ENCODE measurements around the gene OR51I1. TPM values are rescaled to one million over a fixed set of nuclear protein-coding genes. Genes with fewer than 3 reads are reported as not detected.

OR51I1 gene
- total RNA-seq, 1 experiment from 2014 or later = not detected

DNA sequence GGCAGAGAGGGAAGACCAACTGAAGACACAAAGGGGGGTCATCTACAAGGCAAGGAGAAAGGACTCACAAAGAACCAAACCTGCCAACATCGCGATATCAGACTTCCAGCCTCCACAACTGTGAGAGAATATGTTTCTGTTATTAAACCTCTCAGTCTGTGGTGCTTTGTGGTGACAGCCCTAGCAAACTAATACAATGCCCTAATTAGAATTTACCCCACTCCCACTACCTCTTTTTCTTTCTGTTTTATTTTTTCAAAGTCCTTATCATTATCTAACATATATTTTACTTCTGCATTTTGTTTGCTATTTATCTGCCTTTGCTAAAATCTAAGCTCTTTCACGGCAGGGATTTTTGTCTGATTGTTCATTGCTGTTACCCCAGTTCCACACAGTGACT is 44.7 kb upstream of the OR51I1 start:
- ChIA-PET POLR2A (interaction anchor here (0.5 kb wide), 1 partner anchor 324 kb away, joined by 3 read pairs; no protein-coding TSS in a partner anchor), CTCF (interaction anchor here (1.0 kb wide), 1 partner anchor 10 kb away, joined by 4 read pairs; no protein-coding TSS in a partner anchor)
- Mint-ChIP-seq H3K9me3 (no peaks in the 10 kb centered on the region), H3K27me3 (ENCODE audit: low read depth) (no peaks in the 10 kb centered on the region; the same call in 1 of the 2 replicates), H3K4me1 (no peaks in the 10 kb centered on the region), H3K27ac (no peak overlapping the region), H3K36me3 (no peaks in the 10 kb centered on the region), H3K4me3 (no peak overlapping the region)
- ATAC-seq = no peak
- no peak for DNase-seq (ENCODE audit: low spot score)
- TF ChIP-seq RORB (CRISPR knock-in tag; IDR thresholded peaks at IDR 0.05) = no peak
- TF ChIP-seq, protein P1, sequence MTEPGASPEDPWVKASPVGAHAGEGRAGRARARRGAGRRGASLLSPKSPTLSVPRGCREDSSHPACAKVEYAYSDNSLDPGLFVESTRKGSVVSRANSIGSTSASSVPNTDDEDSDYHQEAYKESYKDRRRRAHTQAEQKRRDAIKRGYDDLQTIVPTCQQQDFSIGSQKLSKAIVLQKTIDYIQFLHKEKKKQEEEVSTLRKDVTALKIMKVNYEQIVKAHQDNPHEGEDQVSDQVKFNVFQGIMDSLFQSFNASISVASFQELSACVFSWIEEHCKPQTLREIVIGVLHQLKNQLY (CRISPR knock-in tag; IDR thresholded peaks at IDR 0.05) = no peak
- TF ChIP-seq, protein P2, sequence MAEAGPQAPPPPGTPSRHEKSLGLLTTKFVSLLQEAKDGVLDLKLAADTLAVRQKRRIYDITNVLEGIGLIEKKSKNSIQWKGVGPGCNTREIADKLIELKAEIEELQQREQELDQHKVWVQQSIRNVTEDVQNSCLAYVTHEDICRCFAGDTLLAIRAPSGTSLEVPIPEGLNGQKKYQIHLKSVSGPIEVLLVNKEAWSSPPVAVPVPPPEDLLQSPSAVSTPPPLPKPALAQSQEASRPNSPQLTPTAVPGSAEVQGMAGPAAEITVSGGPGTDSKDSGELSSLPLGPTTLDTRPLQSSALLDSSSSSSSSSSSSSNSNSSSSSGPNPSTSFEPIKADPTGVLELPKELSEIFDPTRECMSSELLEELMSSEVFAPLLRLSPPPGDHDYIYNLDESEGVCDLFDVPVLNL (CRISPR knock-in tag; IDR thresholded peaks at IDR 0.05; ENCODE audit: borderline replicate concordance, low read depth) = no peak
- TF ChIP-seq ZNF396 (CRISPR knock-in tag; IDR thresholded peaks at IDR 0.05; ENCODE audit: borderline replicate concordance) = no peak
- no peak for TF ChIP-seq TEAD1 (CRISPR knock-in tag; IDR thresholded peaks at IDR 0.05)
- no peak for TF ChIP-seq NR3C1 (CRISPR knock-in tag; conservative IDR thresholded peaks at IDR 0.05; ENCODE audit: low read depth)
- TF ChIP-seq NFE2L1 (CRISPR knock-in tag; IDR thresholded peaks at IDR 0.05) = no peak
- no peak for TF ChIP-seq FOXJ3 (CRISPR knock-in tag; IDR thresholded peaks at IDR 0.05; ENCODE audit: borderline replicate concordance)
- no peak for TF ChIP-seq GABPB1 (CRISPR knock-in tag; IDR thresholded peaks at IDR 0.05)
- no peak for TF ChIP-seq MXD4 (CRISPR knock-in tag; IDR thresholded peaks at IDR 0.05; ENCODE audit: borderline replicate concordance)
- TF ChIP-seq, protein P3, sequence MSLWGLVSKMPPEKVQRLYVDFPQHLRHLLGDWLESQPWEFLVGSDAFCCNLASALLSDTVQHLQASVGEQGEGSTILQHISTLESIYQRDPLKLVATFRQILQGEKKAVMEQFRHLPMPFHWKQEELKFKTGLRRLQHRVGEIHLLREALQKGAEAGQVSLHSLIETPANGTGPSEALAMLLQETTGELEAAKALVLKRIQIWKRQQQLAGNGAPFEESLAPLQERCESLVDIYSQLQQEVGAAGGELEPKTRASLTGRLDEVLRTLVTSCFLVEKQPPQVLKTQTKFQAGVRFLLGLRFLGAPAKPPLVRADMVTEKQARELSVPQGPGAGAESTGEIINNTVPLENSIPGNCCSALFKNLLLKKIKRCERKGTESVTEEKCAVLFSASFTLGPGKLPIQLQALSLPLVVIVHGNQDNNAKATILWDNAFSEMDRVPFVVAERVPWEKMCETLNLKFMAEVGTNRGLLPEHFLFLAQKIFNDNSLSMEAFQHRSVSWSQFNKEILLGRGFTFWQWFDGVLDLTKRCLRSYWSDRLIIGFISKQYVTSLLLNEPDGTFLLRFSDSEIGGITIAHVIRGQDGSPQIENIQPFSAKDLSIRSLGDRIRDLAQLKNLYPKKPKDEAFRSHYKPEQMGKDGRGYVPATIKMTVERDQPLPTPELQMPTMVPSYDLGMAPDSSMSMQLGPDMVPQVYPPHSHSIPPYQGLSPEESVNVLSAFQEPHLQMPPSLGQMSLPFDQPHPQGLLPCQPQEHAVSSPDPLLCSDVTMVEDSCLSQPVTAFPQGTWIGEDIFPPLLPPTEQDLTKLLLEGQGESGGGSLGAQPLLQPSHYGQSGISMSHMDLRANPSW (CRISPR knock-in tag; conservative IDR thresholded peaks at IDR 0.05; ENCODE audit: low read depth) = no peak
- TF ChIP-seq, protein P4, sequence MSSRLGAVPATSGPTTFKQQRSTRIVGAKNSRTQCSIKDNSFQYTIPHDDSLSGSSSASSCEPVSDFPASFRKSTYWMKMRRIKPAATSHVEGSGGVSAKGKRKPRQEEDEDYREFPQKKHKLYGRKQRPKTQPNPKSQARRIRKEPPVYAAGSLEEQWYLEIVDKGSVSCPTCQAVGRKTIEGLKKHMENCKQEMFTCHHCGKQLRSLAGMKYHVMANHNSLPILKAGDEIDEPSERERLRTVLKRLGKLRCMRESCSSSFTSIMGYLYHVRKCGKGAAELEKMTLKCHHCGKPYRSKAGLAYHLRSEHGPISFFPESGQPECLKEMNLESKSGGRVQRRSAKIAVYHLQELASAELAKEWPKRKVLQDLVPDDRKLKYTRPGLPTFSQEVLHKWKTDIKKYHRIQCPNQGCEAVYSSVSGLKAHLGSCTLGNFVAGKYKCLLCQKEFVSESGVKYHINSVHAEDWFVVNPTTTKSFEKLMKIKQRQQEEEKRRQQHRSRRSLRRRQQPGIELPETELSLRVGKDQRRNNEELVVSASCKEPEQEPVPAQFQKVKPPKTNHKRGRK (CRISPR knock-in tag; IDR thresholded peaks at IDR 0.05; ENCODE audit: borderline replicate concordance) = no peak
- TF ChIP-seq, protein P5, sequence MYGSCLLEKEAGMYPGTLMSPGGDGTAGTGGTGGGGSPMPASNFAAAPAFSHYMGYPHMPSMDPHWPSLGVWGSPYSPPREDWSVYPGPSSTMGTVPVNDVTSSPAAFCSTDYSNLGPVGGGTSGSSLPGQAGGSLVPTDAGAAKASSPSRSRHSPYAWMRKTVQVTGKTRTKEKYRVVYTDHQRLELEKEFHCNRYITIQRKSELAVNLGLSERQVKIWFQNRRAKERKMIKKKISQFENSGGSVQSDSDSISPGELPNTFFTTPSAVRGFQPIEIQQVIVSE (CRISPR knock-in tag; IDR thresholded peaks at IDR 0.05; ENCODE audit: borderline replicate concordance) = no peak
- TF ChIP-seq NFATC4 (CRISPR knock-in tag; IDR thresholded peaks at IDR 0.05) = no peak
- TF ChIP-seq SP1 (CRISPR knock-in tag; conservative IDR thresholded peaks at IDR 0.05) = no peak

DNA sequence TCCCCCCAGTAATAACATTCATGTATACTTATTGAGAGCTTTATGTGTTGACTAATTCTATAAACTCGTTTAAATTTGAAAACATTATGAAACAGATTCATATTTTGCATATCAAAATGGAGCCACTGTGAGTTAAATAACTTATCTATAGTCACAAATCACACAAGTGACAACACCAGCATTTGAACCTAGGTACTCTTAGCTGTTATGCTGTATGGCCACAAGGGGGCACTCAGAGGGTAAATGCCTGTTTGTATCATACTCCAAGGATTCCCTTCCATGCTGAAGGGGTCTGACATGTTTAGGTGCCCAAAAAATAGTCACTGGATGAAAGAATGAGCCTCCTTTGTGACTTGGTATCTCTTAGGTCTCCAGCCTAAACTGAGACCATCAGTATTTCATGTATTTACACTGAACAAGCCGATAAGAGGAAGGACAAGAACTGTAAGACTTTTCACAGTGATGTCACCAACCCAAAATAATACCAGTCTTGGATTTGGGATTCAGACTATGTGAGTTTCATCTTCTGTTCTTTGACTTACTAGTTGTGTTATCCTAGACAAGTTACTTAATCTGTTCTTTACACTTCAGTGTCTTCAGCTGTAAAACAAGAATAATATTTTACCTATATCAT is 35.0 kb upstream of the OR51I1 start:
- ChIA-PET CTCF (interaction anchor here (0.6 to 1.4 kb wide), 9 partner anchors 9 to 213 kb away, joined by 3 to 5 read pairs (median 3); partner anchors contain the start of gene TRIM22), POLR2A (no interaction called here)
- ATAC-seq (peak; percentile 93), DNase-seq (ENCODE audit: low spot score) (peak; percentile 43)
- H3K4me1 Mint-ChIP-seq = no peaks in the 10 kb centered on the region
- H3K36me3 Mint-ChIP-seq = peaks cover 3% of the 10 kb centered on the region; the same call in 1 of the 2 replicates
- no peak overlapping the region for H3K4me3 Mint-ChIP-seq
- peaks cover 9% of the 10 kb centered on the region for H3K9me3 Mint-ChIP-seq
- H3K27me3 Mint-ChIP-seq (ENCODE audit: low read depth) = no peaks in the 10 kb centered on the region; the same call in 1 of the 2 replicates
- no peak overlapping the region for H3K27ac Mint-ChIP-seq
- TF ChIP-seq, protein P6, sequence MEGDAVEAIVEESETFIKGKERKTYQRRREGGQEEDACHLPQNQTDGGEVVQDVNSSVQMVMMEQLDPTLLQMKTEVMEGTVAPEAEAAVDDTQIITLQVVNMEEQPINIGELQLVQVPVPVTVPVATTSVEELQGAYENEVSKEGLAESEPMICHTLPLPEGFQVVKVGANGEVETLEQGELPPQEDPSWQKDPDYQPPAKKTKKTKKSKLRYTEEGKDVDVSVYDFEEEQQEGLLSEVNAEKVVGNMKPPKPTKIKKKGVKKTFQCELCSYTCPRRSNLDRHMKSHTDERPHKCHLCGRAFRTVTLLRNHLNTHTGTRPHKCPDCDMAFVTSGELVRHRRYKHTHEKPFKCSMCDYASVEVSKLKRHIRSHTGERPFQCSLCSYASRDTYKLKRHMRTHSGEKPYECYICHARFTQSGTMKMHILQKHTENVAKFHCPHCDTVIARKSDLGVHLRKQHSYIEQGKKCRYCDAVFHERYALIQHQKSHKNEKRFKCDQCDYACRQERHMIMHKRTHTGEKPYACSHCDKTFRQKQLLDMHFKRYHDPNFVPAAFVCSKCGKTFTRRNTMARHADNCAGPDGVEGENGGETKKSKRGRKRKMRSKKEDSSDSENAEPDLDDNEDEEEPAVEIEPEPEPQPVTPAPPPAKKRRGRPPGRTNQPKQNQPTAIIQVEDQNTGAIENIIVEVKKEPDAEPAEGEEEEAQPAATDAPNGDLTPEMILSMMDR (IDR thresholded peaks at IDR 0.05) = peak; percentile 81
- no peak for TF ChIP-seq ZNF396 (CRISPR knock-in tag; IDR thresholded peaks at IDR 0.05; ENCODE audit: borderline replicate concordance)
